Neural progenitor cell (in vitro differentiated cells): ENCODE measurements around the gene CDK3. TPM values are rescaled to one million over a fixed set of nuclear protein-coding genes. Genes with fewer than 3 reads are reported as not detected.

Experiments
- DNase-seq: peaks from one replicate; pipeline ENCODE4 v3.0.0-alpha.2; 2016; ENCODE audit warnings: low spot score
- H2AFZ ChIP-seq: fragments of 200-600 bp; sonication (generic); replicated peaks from 2 replicates; pipeline ENCODE4 v1.6.1; 2016; ENCODE audit warnings: antibody characterized with exemption
- H3F3A ChIP-seq: fragments of 200-600 bp; sonication (generic); 2 replicates; pipeline ENCODE4 v1.6.1; 2016; ENCODE audit warnings: antibody characterized with exemption, low read depth
- H3K27ac ChIP-seq: fragments of 200-600 bp; sonication (generic); 2 replicates; pipeline ENCODE4 v1.5.1; 2016; ENCODE audit warnings: mild to moderate bottlenecking
- H3K27me3 ChIP-seq: fragments of 200-600 bp; sonication (generic); 2 replicates; pipeline ENCODE4 v1.6.1; 2016; ENCODE audit warnings: mild to moderate bottlenecking, moderate library complexity
- H3K36me3 ChIP-seq: fragments of 200-600 bp; sonication (generic); 2 replicates; pipeline ENCODE4 v1.5.1; 2016
- H3K4me1 ChIP-seq: fragments of 200-600 bp; sonication (generic); 2 replicates; pipeline ENCODE4 v1.6.1; 2016; ENCODE audit warnings: mixed run types
- H3K4me2 ChIP-seq: fragments of 200-600 bp; sonication (generic); 2 replicates; pipeline ENCODE4 v1.6.1; 2016
- H3K4me3 ChIP-seq: fragments of 200-600 bp; sonication (generic); 2 replicates; pipeline ENCODE4 v1.5.1; 2016
- H3K79me2 ChIP-seq: fragments of 200-600 bp; sonication (generic); 2 replicates; pipeline ENCODE4 v1.6.1; 2016; ENCODE audit warnings: low read depth
- H3K9ac ChIP-seq: fragments of 200-600 bp; sonication (generic); 2 replicates; pipeline ENCODE4 v1.6.1; 2016
- H3K9me3 ChIP-seq: fragments of 200-600 bp; sonication (generic); 2 replicates; pipeline ENCODE4 v1.5.1; 2016; ENCODE audit warnings: low read depth
- H4K20me1 ChIP-seq: fragments of 200-600 bp; sonication (generic); 2 replicates; pipeline ENCODE4 v1.6.1; 2016; ENCODE audit warnings: low read depth
- H3K27ac Mint-ChIP-seq: 3 replicates; pipeline ENCODE4 v1.8.0; 2021; ENCODE audit warnings: mixed read lengths
- H3K27me3 Mint-ChIP-seq: 2 replicates; pipeline ENCODE4 v1.8.0; 2022; ENCODE audit warnings: low read depth, mild to moderate bottlenecking, inconsistent platforms, moderate library complexity, mixed read lengths; ENCODE audit not compliant: insufficient read depth
- H3K36me3 Mint-ChIP-seq: 3 replicates; pipeline ENCODE4 v1.8.0; 2021; ENCODE audit warnings: mixed read lengths
- H3K4me1 Mint-ChIP-seq: 3 replicates; pipeline ENCODE4 v1.8.0; 2021; ENCODE audit warnings: mixed read lengths
- H3K4me3 Mint-ChIP-seq: 3 replicates; pipeline ENCODE4 v1.8.0; 2021; ENCODE audit warnings: mild to moderate bottlenecking, moderate library complexity, mixed read lengths
- H3K9me3 Mint-ChIP-seq: 3 replicates; pipeline ENCODE4 v1.8.0; 2020; ENCODE audit warnings: mixed read lengths
- EZH2 ChIP-seq: fragments of 200-600 bp; sonication (generic); IDR thresholded peaks from 2 replicates; pipeline ENCODE4 v1.6.1; 2017; ENCODE audit warnings: antibody characterized with exemption, mild to moderate bottlenecking, moderate library complexity
- EZH2phosphoT487 ChIP-seq: fragments of 200-600 bp; sonication (generic); IDR thresholded peaks from 2 replicates; pipeline ENCODE4 v1.6.1; 2017; ENCODE audit warnings: antibody characterized with exemption
- total RNA-seq: library from RNA; depleted of rRNA; stranded (reverse); fragments of >200 nt; gene quantifications from 2 replicates; pipeline ENCODE4 v1.2.3, GENCODE V29; 2015; ENCODE audit warnings: low replicate concordance
- TF ChIP-seq, protein P1 (sequence below): fragments of 200-600 bp; sonication (generic); IDR thresholded peaks from 2 replicates; pipeline ENCODE4 v1.5.1; 2017; ENCODE audit warnings: antibody characterized with exemption, mild to moderate bottlenecking

The CDK3 gene
- total RNA-seq, 1 donor from 2014 or later = 3.0 TPM

DNA sequence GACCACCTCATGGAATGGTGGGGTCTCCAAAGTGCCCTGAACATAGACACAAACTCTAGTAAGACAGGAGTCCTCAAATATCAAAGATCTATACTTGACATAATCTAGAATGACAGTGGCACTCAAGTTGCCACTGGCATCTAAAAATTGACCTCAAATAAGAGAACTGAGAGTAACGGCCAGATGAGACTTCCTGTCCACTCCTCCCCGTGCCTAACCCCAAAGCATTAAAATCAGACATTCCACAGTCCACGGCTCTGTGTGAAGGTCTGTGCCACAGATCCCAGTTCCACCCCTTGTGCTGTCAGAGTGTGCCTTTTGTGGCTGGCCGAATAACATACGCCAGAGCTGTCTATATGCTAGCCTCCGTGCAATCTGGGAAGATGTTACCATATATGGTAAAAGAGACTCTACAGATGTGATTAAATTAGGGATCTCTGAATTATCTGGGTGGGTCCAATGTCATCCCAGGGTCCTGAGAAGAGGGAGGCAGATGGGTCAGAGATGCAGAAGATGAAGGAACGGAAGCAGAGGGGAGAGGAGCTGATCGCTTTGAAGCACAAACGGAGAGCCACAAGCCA, 47.5 kb downstream of the CDK3 start:
- H3K27me3 Mint-ChIP-seq = peaks cover 2% of the 10 kb centered on the region
- H4K20me1 ChIP-seq = no peaks in the 10 kb centered on the region
- H3F3A ChIP-seq = peaks cover 15% of the 10 kb centered on the region
- no peaks in the 10 kb centered on the region for H3K79me2 ChIP-seq
- H3K36me3 Mint-ChIP-seq = peaks cover 54% of the 10 kb centered on the region
- no peak overlapping the region for H3K27ac ChIP-seq
- peaks cover 4% of the 10 kb centered on the region for H3K4me1 Mint-ChIP-seq
- H3K9ac ChIP-seq = no peak overlapping the region
- H3K4me1 ChIP-seq = peaks cover 11% of the 10 kb centered on the region
- no peak for DNase-seq
- H3K9me3 ChIP-seq = no peaks in the 10 kb centered on the region
- peaks cover 5% of the 10 kb centered on the region for H3K36me3 ChIP-seq
- H3K4me3 ChIP-seq = no peak overlapping the region
- H3K9me3 Mint-ChIP-seq = no peaks in the 10 kb centered on the region
- TF ChIP-seq EZH2 (no peak), EZH2phosphoT487 (no peak)
- TF ChIP-seq, protein P1, sequence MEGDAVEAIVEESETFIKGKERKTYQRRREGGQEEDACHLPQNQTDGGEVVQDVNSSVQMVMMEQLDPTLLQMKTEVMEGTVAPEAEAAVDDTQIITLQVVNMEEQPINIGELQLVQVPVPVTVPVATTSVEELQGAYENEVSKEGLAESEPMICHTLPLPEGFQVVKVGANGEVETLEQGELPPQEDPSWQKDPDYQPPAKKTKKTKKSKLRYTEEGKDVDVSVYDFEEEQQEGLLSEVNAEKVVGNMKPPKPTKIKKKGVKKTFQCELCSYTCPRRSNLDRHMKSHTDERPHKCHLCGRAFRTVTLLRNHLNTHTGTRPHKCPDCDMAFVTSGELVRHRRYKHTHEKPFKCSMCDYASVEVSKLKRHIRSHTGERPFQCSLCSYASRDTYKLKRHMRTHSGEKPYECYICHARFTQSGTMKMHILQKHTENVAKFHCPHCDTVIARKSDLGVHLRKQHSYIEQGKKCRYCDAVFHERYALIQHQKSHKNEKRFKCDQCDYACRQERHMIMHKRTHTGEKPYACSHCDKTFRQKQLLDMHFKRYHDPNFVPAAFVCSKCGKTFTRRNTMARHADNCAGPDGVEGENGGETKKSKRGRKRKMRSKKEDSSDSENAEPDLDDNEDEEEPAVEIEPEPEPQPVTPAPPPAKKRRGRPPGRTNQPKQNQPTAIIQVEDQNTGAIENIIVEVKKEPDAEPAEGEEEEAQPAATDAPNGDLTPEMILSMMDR = no peak
- H3K4me3 Mint-ChIP-seq = no peak overlapping the region
- H2AFZ ChIP-seq = no peak overlapping the region
- no peak overlapping the region for H3K4me2 ChIP-seq
- H3K27ac Mint-ChIP-seq = no peak overlapping the region
- no peaks in the 10 kb centered on the region for H3K27me3 ChIP-seq

DNA sequence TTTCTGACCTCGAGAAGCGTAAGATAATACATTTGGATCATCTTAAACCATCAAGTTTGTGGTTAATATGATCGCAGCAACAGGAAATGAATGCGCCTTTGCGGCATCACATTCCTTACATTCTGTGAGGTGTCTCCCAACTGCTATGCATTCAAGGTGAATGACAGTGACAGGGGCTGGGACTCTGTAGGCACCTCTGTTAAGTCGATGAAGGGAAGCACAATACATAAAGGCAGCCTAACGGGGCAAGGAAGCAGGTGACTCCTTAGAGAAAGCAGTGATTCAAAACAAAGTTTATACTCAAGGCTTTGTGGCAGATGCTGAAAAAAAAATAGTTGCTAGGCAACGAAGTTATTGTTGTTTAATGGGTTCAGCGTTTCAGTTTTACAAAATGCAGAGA, 48.1 kb downstream of the CDK3 start:
- Histone ChIP-seq H3K4me3 (no peak overlapping the region), H3K79me2 (no peaks in the 10 kb centered on the region), H3K4me1 (peaks cover 11% of the 10 kb centered on the region), H2AFZ (no peak overlapping the region), H3K27me3 (no peaks in the 10 kb centered on the region), H3K9me3 (no peaks in the 10 kb centered on the region), H3K4me2 (no peak overlapping the region), H4K20me1 (no peaks in the 10 kb centered on the region), H3K9ac (no peak overlapping the region), H3K27ac (no peak overlapping the region), H3K36me3 (peaks cover 5% of the 10 kb centered on the region), H3F3A (peaks cover 15% of the 10 kb centered on the region)
- peaks cover 4% of the 10 kb centered on the region for H3K4me1 Mint-ChIP-seq
- TF ChIP-seq, protein P1 = no peak
- no peak for TF ChIP-seq EZH2phosphoT487
- TF ChIP-seq EZH2 = no peak
- no peaks in the 10 kb centered on the region for H3K9me3 Mint-ChIP-seq
- peaks cover 52% of the 10 kb centered on the region for H3K36me3 Mint-ChIP-seq
- H3K4me3 Mint-ChIP-seq = no peak overlapping the region
- no peak for DNase-seq
- no peak overlapping the region for H3K27ac Mint-ChIP-seq
- peaks cover 2% of the 10 kb centered on the region for H3K27me3 Mint-ChIP-seq

DNA sequence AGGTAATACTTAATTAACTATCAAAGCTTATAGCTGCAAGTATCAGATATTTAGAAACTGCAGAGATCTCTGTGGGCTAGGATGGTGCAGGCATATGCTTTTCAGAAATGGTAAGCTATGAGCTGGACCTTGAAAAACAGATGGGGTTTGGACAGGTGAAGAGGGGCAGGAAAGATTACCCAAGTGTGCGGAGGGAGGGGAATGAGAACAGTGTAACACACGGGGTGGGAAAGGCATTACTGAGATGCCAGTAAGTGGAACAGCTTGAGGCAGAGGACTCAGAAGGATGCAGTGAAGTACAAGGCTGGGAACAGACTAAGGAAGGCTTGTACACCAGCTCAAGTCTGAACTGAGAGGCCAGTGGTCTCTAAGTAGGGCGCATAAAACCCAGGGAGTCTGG, 48.6 kb downstream of the CDK3 start:
- Histone ChIP-seq H3K4me2 (no peak overlapping the region), H3F3A (peaks cover 15% of the 10 kb centered on the region), H2AFZ (no peak overlapping the region), H4K20me1 (no peaks in the 10 kb centered on the region), H3K36me3 (peaks cover 5% of the 10 kb centered on the region), H3K9me3 (no peaks in the 10 kb centered on the region), H3K4me3 (no peak overlapping the region), H3K4me1 (peaks cover 11% of the 10 kb centered on the region), H3K9ac (no peak overlapping the region), H3K79me2 (no peaks in the 10 kb centered on the region), H3K27me3 (no peaks in the 10 kb centered on the region), H3K27ac (peak overlapping the region; percentile 66)
- Mint-ChIP-seq H3K4me3 (no peak overlapping the region), H3K27ac (no peak overlapping the region), H3K36me3 (peaks cover 50% of the 10 kb centered on the region), H3K4me1 (peaks cover 4% of the 10 kb centered on the region), H3K9me3 (no peaks in the 10 kb centered on the region), H3K27me3 (peaks cover 2% of the 10 kb centered on the region)
- TF ChIP-seq, protein P1 = no peak
- no peak for TF ChIP-seq EZH2
- TF ChIP-seq EZH2phosphoT487 = no peak
- DNase-seq = no peak
